HS-5 (cell line): ENCODE data around the gene RYR3.
"Not testable (repeated sequence)": the region's sequence is repeated elsewhere in the genome, so short reads cannot be mapped to it uniquely, and the experiment has no call there.

ENCODE experiments used
- DNase-seq: peaks from one replicate; pipeline ENCODE4 v3.0.0-alpha.2; 2012; ENCODE audit warnings: low read depth

RYR3 gene

DNA sequence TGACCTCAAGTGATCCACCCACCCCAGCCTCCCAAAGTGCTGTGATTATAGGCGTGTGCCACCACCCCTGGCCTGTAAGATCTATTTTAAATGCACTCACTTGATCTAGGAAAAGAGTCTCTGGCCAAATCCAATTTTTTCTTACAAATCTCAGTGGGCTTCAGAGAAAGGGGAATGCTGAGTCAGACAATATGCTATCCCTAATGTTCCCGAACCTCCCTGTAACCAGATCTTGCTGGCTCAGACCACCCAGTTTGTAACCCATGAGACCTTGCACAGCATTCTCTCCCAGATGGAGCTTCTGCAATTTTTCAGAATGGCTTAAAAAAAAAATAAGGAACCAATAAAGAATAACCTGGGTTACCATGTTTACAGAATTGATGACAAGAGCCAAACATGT, 205.8 kb downstream of the RYR3 start:
- no peak for DNase-seq

DNA sequence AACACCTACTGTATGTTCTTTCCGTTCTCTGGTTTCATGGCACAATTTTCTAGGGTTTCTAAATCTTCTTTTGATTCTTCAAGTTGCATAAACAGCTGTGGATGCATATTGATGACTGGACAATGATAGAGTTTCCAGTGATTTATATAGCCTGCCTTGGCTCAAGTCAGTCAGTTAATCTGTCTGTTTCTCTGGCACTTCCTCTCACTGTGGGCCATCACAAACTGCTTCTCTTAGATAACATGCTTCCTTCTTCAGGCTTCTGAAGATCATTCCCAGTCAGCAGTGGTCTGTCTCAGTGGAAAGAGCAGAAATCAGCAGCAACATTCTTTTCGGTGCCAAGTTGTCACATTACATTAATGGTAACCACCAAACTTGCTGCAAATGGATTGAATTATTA, 207.2 kb downstream of the RYR3 start:
- no peak for DNase-seq

DNA sequence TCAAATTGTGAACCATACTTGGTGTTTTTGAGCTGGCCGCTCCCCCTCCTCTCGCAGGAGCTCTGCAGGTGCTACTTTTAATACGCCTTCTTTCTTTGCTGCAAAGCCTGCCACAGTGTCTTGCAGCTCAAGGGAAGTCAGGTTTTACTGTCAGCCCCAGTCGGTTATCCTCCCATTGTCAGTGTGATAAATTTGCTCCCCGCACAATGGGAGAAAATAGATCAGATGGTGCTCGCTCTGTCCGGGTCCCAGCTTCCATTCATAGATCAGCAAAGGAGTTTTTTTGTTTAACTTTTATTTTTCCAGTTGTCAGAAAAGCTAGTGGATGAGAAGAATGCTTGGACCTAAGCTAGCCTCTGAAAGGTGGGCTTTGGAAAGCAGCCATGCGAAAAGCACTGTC, 207.7 kb downstream of the RYR3 start:
- no peak for DNase-seq

DNA sequence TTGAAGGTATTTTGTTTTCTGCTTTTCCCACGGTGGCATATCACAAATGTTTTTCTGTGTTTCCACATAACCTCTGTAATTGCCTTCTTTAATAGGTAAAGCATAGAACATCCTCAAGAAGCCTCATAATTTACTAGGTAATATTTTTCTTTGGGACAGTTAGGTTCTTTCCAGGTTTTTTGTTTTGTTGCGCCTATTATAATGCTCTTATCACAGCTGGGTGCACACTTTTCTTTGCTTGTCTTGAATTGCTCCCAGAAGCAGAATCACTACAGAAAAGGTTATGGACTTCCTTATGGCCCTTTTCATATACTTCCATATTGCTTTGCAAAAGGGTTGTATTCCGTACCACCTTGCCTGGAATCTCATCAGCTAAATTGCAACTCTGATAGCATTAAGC, 213.5 kb downstream of the RYR3 start:
- DNase-seq = no peak

DNA sequence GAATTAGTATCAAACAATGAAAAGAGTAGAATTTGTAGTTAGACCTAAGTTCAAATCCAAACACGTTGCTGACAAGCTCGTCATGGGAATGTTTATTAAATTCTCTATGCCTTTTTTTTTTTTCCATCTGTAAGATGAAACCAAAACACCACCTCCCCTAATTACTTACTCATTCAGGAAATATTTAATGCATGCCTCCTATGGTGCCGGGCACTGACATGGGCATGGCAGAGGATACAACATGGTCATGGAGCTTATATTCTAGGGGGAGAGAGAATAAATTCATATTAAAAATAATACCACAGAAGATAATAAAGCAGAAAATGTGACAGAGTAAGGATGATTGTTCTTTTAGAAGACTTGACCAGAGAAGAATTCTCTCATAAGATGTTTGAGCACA, 215.8 kb downstream of the RYR3 start:
- DNase-seq = no peak

DNA sequence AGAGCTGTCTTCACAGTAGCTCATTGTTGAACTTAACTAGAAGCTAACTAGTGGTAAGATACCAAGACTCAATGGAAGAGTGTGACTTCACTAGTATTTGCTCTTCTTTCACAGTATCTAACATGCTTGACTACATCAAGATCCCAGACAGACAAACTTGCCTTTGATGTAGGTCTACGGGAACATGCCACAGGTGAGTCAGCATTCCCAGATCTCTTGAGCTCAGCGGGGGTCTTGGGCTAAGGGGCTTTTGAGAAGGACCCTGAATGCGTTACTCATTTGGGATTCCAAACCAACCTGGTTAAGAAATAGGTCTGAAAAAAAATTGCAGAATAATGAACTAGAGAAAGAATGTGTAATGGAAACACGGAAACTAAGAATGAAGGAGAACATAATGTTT, 222.4 kb downstream of the RYR3 start:
- no peak for DNase-seq

DNA sequence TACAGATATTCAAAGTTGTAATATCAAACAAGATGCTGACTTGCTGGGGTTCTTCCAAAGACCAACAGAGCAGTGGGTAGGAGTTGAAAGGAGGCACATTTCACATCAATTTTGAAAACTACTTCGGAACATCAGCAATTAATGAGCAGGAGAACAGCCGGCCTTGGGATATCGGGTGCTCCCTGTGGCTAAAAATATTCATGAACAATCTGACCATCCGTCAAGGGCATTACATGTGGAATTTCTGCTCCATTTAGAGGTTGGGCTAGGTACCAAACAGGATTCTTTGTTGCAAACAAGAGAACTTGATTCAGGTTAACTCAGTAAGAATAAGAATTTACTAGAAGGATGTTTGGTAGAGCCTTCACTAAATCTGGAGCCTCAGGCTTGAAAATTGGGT, 223.9 kb downstream of the RYR3 start:
- DNase-seq = no peak

DNA sequence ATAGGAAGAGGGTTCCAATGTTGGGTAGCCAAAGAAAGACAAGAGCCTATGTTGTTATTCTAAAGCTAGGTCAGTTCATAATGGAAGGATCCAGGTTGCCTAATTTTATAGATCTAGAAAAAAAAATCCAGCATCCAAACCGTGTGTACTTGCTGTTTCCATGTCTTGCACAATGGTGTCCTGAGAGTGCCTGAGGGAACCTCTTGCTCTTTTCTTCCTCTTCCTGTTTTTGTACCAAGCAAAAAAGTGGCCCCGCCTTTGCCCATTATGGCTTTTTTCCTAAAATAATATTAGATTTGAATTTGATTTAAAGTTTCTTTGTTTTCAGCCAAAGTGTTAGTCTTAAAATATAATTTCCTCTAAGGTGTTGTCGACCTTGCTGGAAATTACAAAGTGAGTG, 224.4 kb downstream of the RYR3 start:
- DNase-seq = no peak

DNA sequence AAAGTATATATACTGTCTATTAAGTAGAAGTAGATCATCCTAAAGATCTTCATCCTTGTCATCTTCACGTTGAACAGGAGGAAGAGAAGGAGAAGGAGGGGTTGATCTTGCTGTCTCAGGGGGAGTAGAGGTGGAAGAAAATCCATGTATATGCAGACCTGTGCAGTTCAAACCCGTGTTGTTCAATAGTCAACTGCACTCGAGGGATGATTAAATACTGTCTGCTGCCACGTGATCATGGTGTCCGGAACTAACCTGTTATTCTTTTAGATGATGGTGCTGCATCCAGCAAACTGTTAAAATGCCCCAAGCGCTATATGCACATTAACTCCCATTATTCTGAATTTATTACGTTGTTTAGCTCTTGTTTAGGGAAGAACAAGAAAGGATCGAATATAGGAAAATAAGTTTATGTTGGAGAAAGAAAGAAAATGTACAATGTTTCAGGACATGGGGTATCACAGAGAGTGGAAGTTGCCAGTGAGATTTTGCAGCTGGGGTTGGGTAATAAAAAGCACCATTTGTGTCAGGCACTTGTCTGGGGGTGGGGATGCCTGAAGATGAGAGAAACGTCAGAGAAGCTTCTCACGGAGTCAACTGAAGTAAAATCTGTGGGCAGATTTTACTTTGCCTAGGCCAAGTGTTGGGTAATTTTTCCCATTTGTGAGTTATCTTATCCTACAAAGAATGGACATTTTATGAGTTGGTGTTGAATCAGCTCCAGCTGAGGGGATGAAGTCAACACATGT, 229.2 kb downstream of the RYR3 start:
- DNase-seq = no peak

DNA sequence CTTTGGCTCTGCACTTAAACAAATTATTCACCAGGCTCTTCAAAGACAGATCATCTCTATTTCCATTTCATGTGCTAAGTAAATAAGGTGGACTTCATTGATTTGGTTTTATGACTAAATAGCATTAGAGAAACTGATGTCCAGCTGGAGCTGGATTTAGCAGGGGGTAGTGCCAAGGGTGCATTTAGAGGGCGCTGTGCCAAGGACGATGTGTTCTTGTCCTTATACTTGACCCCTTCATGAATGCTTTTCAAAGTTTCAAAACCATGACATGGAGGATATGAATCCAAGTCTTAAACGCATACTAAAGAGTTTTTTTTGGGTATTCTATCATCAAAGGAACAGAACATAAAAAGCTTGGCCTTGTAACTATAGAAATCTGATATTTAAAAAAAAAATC, 233.2 kb downstream of the RYR3 start:
- no peak for DNase-seq

DNA sequence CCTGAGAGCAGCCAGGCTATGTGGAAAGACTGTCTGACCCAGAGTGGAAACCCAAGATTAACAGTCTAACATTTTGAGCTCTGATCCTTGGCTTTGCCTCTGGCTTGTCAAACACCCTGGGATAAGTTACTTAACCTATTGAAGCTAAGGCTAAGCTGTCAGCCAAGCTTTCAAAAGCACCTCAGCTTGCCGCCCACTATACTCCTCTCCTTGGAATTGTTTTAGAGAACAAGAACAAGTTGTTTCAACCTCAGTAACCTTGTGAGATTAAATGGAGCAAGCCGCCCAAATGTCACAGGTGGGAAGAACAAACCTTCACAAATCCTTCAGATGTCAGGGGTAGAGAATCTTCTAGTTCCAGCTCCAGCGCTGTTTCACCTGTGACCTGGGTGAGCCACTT, 235.1 kb downstream of the RYR3 start:
- no peak for DNase-seq

DNA sequence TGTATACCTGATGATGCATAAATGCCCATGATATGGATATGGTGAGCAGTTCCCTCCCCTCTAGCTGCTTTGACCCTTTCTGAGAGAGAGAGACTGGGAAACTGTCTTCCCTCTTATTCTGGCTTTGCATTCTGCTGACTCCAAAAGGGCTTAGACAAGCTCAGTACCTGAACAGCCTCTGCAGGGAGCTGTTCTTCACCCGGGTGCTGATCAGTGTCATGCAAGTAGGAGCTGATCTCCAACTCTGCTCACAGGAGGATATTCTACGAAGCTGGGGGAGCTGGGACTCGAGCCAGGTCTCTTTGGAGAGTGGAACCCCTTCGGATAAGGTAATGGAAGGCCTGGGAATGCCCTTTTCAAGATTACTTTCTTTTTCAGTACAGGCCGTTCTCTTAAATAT, 237.1 kb downstream of the RYR3 start:
- DNase-seq = no peak

DNA sequence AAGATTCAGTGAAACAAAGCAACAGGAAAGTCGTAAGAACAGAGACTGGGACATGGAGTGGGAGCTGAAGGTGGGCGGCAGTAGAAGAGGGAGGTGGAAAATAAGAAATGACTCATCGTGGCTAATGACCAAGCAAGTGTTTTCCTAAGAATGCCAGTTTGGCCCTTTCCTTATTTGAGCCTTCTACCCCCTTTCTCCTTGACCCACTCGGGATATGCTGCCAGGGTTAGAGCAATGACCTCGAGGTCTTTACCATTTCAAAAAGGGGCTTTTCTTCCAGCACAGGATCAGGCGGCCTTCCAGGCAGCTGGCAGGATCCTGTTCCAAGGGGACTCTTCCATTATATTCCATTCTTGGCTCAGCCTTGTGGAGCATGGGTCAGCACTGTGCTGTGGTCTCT, 241.1 kb downstream of the RYR3 start:
- DNase-seq = no peak

DNA sequence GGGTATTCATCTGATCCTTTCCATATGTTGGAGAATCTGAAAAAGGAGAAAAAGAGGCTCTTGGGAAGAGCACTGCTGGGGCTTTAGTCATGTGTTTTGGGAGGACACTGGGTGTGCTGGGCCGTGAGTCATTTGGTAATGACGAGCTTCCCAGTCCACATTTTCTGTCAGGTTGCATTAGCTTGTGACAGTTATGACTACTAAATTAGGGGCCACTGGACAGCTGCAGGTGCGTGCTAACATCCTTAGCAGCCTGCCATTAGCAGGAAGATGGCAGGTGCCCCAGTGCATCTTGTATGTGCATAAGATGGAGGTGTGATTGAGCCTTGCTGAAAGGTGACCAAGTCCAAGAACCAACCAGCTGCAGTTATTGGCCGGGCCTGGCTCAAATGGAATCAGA, 242.4 kb downstream of the RYR3 start:
- DNase-seq = no peak

DNA sequence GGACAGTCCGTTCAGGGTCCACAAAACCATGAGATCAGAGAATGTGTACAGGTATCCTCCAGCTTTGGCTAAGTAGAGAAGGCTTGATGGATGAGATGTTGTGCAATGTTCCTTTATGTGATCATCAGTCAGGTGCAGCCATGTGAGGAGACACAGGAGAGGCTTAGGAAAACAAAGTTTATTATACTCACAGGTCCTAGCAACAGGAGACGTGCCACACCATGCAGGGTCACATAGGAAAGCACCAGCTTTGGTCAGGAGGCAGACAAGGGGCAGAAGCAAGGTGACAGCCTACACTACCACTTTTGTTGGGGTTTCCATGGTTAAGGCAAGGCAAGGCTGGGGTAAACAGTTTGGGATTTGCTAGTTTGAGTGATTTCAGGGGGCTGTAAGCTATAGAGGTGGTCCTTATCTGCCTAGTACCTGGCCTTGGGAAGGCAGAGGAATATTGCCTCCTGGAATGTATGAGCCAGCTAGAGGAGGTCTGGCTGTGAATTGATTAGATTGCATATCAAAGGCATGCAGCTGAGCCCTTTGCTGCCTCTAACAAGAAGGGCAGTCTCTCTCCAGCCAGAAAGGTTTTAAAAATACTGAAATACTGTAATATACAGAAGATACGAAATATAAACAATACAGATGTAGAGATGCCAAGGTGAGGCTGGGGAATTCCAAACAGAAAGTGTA, 248.6 kb downstream of the RYR3 start:
- no peak for DNase-seq

DNA sequence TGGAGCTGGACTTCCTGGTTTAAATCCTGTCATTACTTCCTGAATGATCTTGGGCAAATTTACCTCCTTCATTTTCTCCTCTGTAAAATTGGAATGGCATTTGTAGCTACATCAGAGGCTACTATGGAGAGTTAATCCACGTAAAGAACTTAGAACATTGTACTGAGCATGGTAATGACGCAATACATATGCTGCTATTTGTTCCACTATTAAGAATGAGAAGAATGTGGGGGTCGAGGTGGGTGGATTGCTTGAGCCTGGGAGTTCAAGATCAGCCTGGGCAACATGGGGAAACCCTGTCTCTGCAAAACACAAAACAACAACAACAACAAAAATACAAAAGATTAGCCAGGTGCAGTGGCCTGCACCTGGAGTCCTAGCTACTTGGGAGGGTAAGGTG, 250.6 kb downstream of the RYR3 start:
- no peak for DNase-seq

DNA sequence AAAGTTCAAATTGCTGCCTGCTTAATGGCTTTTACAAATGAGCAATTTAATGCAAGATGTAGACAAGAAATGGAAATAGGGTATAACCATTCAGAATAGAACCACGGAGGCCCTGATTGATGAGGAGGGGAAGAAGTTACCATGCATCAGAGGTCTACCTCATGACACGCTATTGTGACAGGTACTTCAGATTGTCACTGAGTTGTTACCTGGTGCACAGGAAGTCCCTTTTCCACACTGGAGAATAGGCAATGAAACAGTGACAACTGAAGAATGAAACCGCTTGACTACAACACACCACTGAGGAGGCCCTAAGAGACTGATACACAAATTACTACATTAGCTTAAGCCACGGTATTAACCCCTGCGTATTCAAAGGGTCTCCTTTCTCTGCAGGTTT, 251.2 kb downstream of the RYR3 start:
- no peak for DNase-seq

DNA sequence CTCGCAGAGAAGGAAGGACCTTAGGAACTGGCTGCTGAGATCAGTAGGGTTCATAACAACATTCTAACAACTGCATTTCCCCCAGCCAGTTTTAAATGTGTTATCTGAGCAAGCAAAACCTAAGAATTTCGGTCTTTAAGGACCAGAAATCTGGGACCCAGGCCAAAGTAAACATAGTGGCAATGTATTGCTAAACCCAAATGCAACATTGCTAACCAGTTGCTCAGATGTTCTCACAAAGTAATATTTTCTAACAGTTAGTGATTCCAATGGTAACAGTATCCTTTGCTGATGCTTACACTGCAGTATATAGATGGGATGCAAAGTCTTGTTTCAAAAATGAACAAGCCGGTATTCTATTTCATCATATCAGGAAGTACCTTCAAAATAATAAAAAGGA, 254.3 kb downstream of the RYR3 start:
- DNase-seq = no peak

DNA sequence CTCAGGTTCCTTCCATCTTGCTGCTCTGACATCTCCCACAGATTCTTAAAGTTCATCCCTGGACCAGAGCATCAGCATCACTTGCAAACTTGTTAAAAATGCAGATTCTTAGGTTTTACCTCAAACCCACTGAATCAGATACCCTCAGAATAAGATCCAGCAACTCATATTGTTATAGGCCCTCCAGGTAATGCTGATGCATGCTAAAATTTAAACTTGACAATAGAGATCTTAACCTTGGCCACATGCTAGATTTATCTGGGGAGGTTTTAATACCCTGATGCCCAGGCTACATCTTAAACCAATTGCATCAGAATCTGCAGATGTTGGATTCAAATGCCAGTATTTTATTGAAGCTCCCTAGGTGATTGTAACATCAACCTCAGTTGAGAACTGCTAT, 256.9 kb downstream of the RYR3 start:
- no peak for DNase-seq

DNA sequence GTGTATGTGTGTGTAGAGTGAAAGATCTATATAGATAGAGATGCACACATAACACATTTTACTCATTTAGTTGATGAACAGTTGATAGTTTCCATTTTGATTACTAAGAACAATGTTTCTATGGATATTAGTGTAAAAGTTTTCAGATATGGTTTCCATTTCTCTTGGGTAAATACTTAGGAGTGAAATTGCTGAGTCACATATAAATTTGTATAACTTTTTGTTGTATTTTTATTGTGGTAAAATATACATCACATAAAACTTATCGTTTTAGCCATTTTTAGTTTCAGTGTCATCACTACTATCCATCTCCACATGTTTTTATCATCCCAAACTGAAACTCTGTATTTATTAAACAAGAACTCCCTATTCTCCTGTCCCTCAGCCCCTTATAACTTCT, 258.3 kb downstream of the RYR3 start:
- DNase-seq = no peak

DNA sequence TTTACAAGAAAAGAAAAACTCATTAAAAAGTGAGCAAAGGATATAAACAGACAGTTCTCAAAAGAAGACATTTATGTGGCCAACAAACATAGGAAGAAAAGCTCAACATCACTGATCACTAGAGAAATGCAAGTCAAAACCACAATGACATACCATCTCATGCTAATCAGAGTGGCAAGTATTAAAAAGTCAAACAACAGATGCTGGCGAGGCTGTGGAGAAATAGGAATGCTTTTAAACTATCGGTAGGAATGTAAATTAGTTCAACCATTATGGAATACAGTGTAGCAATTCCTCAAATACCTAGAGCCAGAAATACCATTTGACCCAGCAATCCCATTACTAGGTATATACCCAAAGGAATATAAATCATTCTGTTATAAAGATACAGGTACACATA, 267.1 kb downstream of the RYR3 start:
- not testable (repeated sequence) for DNase-seq

DNA sequence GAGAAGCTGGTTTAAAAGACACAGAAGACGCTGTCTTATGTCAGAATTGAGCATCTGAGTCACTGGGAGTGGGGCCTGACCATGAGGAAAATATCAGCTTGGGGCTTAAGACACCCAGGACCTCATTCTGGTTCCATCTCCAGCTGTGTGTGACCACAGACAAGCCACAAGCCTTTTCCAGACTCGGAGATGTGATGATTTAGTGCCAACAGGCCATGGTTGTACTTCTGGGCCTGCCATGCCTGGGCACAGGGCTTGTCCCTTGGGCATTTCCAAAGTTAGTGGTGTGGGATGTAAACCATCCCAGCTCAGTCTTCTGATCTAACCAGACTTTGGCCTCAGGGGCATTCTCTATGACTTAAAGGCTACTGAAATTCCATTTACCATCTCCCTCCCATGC, 269.8 kb downstream of the RYR3 start:
- DNase-seq = no peak

DNA sequence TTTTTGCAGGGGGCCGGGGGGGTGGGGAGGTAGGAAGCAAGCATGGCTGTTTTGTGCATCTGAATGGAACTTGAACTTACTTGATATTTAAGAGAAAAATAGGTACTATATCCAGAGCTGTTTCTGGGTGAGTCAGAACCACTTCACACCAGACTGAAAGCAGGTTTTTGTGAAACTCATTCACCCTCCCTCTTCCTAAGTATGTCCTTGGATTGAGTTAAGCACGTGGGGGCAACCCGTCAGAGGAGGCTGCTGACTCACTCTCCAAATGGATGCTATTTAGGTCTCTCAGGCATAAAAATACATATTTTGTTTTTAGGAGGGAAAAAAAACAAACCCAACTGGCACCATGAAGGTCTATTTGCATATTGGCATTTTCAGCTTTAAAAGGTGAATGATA, 270.3 kb downstream of the RYR3 start:
- peak; percentile 55 for DNase-seq

DNA sequence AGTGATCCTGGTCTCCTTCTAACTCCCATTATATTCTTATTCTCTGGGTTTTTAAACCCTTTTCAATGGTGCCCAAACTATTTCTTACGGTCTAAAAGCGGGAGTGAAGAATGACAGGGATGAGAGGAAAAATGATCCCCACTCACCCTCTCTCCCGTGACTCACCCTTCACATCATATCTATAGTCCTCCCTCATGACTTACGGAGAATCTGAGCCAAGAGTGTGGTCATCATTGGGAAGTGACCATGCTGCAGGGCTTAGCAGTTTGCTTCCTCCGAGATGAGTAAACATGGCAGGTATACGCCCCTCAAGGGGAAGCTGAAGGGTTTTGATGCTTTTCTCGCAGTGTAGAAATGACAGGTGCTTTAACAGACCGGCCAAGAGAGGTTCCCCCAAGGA, 274.0 kb downstream of the RYR3 start:
- peak; percentile 66 for DNase-seq
